Stimulated activated CD8-positive, alpha-beta memory T cell treated with anti-CD3 and anti-CD28 coated beads, Interleukin-7, amount 100 ng/mL, for 48 hours (primary cell): ENCODE results near the gene WBP1.
"Not testable (repeated sequence)": the region's sequence is repeated elsewhere in the genome, so short reads cannot be mapped to it uniquely, and the experiment has no call there.

Experiments
- DNase-seq, 2 donors: peaks; one replicate each; pipeline ENCODE4 v3.0.0-alpha.2; 2020; ENCODE audit warnings: low read depth in 1 of 2; ENCODE audit errors: extremely low read depth in 1 of 2

Gene WBP1

GRCh38 chr2:74481431-74481830, 23.2 kb downstream of the WBP1 start:
- DNase-seq = no peak

GRCh38 chr2:74481961-74482800, 23.9 kb downstream of the WBP1 start:
- peak in 1 of 2 donors; percentile 39 for DNase-seq

- DNase-seq = peak; percentile 77 to 93
Observed at GRCh38 chr2:74482801-74483674, 24.8 kb downstream of the WBP1 start, which contains the start of the genes CCDC142 and TTC31. TSS of gene CCDC142 (minus strand) at chr2:74482998. CDS start at chr2:74482837, 161 bp downstream. TSS of gene TTC31 (plus strand) at chr2:74483081. CDS start at chr2:74483096, 15 bp downstream.

- not testable (repeated sequence) for DNase-seq
Observed at GRCh38 chr2:74483675-74484164, 25.5 kb downstream of the WBP1 start.

- DNase-seq = no peak
Observed at GRCh38 chr2:74486141-74486540, 27.9 kb downstream of the WBP1 start.

GRCh38 chr2:74488643-74489481, 30.6 kb downstream of the WBP1 start:
- no peak for DNase-seq

- DNase-seq = no peak
Observed at GRCh38 chr2:74489906-74490305, 31.7 kb downstream of the WBP1 start.

GRCh38 chr2:74491648-74492544, 33.7 kb downstream of the WBP1 start:
- no peak for DNase-seq

- no peak for DNase-seq
Observed at GRCh38 chr2:74493546-74493945, 35.3 kb downstream of the WBP1 start.

GRCh38 chr2:74495440-74495839, 37.2 kb downstream of the WBP1 start:
- DNase-seq = no peak

- no peak for DNase-seq
Observed at GRCh38 chr2:74496997-74497776, 38.9 kb downstream of the WBP1 start.

GRCh38 chr2:74497777-74498499, 39.7 kb downstream of the WBP1 start:
- DNase-seq = no peak

- no peak for DNase-seq
Observed at GRCh38 chr2:74498500-74499266, 40.4 kb downstream of the WBP1 start.

GRCh38 chr2:74499267-74499939, 41.2 kb downstream of the WBP1 start, which contains the start of gene LBX2:
TSS of gene LBX2 (minus strand) at chr2:74499603. CDS start at chr2:74499537, 66 bp downstream.
- DNase-seq = no peak

- DNase-seq = no peak
Observed at GRCh38 chr2:74499940-74500577, 41.8 kb downstream of the WBP1 start.

- no peak for DNase-seq
Observed at GRCh38 chr2:74500578-74500946, 42.3 kb downstream of the WBP1 start.
